ENCODE measurements around the gene COL1A1.

Gene COL1A1

DNA sequence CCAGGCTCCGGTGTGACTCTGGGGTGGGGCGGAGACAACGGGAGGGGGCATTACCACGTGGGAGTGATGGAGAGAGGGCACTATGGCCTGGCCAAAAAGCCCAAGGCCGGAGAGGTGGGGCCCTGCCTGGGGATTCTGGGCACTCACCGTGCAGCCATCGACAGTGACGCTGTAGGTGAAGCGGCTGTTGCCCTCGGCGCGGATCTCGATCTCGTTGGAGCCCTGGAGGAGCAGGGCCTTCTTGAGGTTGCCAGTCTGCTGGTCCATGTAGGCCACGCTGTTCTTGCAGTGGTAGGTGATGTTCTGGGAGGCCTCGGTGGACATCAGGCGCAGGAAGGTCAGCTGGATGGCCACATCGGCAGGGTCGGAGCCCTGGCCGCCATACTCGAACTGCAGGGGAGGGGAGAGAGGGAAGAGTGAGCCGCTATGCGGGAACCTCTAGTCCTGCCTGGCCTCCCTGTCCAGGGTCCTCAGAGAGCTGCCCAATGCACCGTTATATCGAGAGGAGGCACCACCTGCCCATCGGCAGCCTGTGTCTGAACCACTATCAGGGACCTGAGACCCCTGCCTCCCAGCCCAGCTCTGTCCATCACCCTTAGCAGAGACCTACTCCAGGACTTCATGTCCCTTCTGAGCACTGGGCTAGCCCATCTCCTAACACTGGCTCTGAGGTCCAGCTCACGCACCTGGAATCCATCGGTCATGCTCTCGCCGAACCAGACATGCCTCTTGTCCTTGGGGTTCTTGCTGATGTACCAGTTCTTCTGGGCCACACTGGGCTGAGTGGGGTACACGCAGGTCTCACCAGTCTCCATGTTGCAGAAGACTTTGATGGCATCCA, 15.6 kb downstream of the COL1A1 start:
- Histone ChIP-seq H3K36me3 (ENCODE audit: control insufficient read depth, insufficient read depth, low read length) (peaks cover 35% of the 10 kb centered on the region; the same call in 1 of the 2 replicates), H3K27ac (ENCODE audit: low read length) (no peak overlapping the region), H3K4me3 (ENCODE audit: low read length) (no peak overlapping the region), H3K4me1 (ENCODE audit: control insufficient read depth, insufficient read depth, low read length) (peaks cover 1% of the 10 kb centered on the region; the same call in 1 of the 2 replicates), H3K9me3 (ENCODE audit: control insufficient read depth, insufficient read depth, low read length) (no peaks in the 10 kb centered on the region), H3K27me3 (ENCODE audit: control insufficient read depth, insufficient read depth, low read length) (no peaks in the 10 kb centered on the region)
- DNase-seq (ENCODE audit: low read depth, low spot score) = no peak
- no CpG with 5 or more reads among the region's 31 CpGs for WGBS (ENCODE audit: insufficient coverage, insufficient read length)

- WGBS (ENCODE audit: insufficient coverage, insufficient read length) = no CpG with 5 or more reads among the region's 19 CpGs
- no peak overlapping the region for H3K4me3 ChIP-seq (ENCODE audit: low read length)
- no peak for DNase-seq (ENCODE audit: low read depth, low spot score)
These were observed 16.6 kb downstream of the COL1A1 start for GRCh38 chr17:50184611-50185398.

GRCh38 chr17:50184064-50184463, 17.4 kb downstream of the COL1A1 start:
- Histone ChIP-seq H3K9me3 (ENCODE audit: control insufficient read depth, insufficient read depth, low read length) (no peaks in the 10 kb centered on the region), H3K4me3 (ENCODE audit: low read length) (no peak overlapping the region), H3K27me3 (ENCODE audit: control insufficient read depth, insufficient read depth, low read length) (no peaks in the 10 kb centered on the region), H3K36me3 (ENCODE audit: control insufficient read depth, insufficient read depth, low read length) (peaks cover 30% of the 10 kb centered on the region; the same call in 1 of the 2 replicates), H3K27ac (ENCODE audit: low read length) (no peak overlapping the region), H3K4me1 (ENCODE audit: control insufficient read depth, insufficient read depth, low read length) (peaks cover 1% of the 10 kb centered on the region; the same call in 1 of the 2 replicates)
- no peak for DNase-seq (ENCODE audit: low read depth, low spot score)
- no CpG with 5 or more reads among the region's 8 CpGs for WGBS (ENCODE audit: insufficient coverage, insufficient read length)

More at GRCh38 chr17:50184611-50185398, 16.6 kb downstream of the COL1A1 start:
- peaks cover 33% of the 10 kb centered on the region; the same call in 1 of the 2 replicates for H3K36me3 ChIP-seq (ENCODE audit: control insufficient read depth, insufficient read depth, low read length)
- no peak overlapping the region for H3K27ac ChIP-seq (ENCODE audit: low read length)
- H3K27me3 ChIP-seq (ENCODE audit: control insufficient read depth, insufficient read depth, low read length) = no peaks in the 10 kb centered on the region
- H3K9me3 ChIP-seq (ENCODE audit: control insufficient read depth, insufficient read depth, low read length) = no peaks in the 10 kb centered on the region
- peaks cover 1% of the 10 kb centered on the region; the same call in 1 of the 2 replicates for H3K4me1 ChIP-seq (ENCODE audit: control insufficient read depth, insufficient read depth, low read length)

GRCh38 chr17:50183421-50183994, 17.9 kb downstream of the COL1A1 start:
- H3K9me3 ChIP-seq (ENCODE audit: control insufficient read depth, insufficient read depth, low read length) = no peaks in the 10 kb centered on the region
- no peaks in the 10 kb centered on the region for H3K27me3 ChIP-seq (ENCODE audit: control insufficient read depth, insufficient read depth, low read length)
- no peak for DNase-seq (ENCODE audit: low read depth, low spot score)
- no peak overlapping the region for H3K4me3 ChIP-seq (ENCODE audit: low read length)
- no peak overlapping the region for H3K27ac ChIP-seq (ENCODE audit: low read length)
- H3K36me3 ChIP-seq (ENCODE audit: control insufficient read depth, insufficient read depth, low read length) = peaks cover 25% of the 10 kb centered on the region; the same call in 1 of the 2 replicates
- WGBS (ENCODE audit: insufficient coverage, insufficient read length) = 100% methylated on average over 1 of the region's 12 CpGs
- peaks cover 1% of the 10 kb centered on the region; the same call in 1 of the 2 replicates for H3K4me1 ChIP-seq (ENCODE audit: control insufficient read depth, insufficient read depth, low read length)

DNA sequence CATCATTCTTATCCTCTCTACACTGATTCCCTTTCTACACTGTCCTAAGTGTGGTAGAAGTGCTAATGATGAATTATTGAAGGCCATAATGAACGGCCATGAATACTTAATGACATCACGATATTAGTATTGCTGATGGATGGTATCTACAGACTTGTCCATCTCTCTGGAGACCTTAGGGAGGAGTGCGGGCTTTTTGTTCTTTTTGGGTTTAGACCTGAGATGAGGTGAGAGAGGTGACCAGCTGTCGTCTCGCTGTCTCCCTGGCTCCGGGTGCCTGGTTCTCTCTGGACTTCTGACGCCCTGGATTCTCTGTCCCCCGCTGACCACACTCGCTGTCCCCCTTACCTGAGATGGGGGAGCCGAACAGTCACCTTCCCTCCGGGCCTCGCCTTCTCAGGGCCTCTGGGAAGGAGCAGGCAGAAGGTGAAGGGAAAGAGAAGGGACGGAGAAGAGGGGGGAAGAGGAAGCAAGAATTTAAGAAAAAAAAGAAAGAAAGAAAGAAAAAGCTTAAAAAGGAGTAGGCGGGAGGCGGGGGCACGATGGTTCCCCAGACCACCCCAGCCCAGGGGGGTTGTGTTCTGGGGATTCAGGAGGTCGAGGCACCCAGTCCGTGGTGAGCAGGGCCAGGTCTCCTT, 18.5 kb downstream of the COL1A1 start:
- Histone ChIP-seq H3K27me3 (ENCODE audit: control insufficient read depth, insufficient read depth, low read length) (no peaks in the 10 kb centered on the region), H3K36me3 (ENCODE audit: control insufficient read depth, insufficient read depth, low read length) (peaks cover 22% of the 10 kb centered on the region; the same call in 1 of the 2 replicates), H3K4me3 (ENCODE audit: low read length) (no peak overlapping the region), H3K9me3 (ENCODE audit: control insufficient read depth, insufficient read depth, low read length) (no peaks in the 10 kb centered on the region), H3K4me1 (ENCODE audit: control insufficient read depth, insufficient read depth, low read length) (peaks cover 1% of the 10 kb centered on the region; the same call in 1 of the 2 replicates), H3K27ac (ENCODE audit: low read length) (no peak overlapping the region)
- no peak for DNase-seq (ENCODE audit: low read depth, low spot score)
- WGBS (ENCODE audit: insufficient coverage, insufficient read length) = no CpG with 5 or more reads among the region's 18 CpGs

DNA sequence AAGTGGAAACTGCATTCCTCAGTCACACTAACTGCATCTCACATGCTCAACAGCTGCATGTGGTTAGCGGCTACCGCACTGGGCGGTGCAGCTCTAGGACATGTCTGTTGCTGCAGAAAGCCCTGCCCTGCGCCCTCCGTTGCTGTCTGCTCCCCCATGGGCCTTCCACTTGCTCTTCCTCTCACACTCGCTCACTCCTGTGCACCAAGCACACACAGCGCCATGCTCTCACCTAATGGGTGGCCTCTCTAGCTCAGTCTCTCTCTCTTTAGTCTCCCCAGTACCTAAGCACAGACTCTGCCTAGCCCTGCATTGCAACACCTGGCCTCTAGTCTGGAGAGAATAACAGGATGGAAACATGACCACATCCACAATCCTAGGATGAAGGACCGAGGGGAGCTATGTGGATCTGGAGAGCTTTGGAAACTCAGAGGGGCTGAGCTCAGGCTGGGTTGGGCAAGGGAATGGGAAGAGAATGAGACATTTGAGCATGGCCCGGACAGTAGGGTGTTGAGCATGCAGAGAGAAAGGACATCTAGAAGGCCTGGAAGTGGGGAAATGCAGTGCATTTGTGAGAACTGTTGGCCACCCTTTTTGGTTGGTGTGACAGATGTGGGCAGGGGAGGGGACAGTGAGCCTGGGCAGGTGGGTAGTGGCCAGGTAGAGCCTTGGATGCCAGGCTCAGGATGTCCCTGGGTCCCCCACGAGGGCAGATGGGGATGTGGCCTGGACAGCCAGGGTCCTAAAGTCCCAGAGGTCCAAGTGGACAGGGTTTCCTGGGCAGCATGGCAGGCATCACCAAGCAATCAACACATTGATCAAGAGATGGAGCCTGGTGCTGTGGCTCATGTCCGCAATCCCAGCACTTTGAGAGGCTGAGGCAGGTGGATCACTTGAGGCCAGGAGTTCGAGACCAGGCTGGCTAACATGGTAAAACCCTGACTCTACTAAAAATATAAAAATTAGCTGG, 19.6 kb downstream of the COL1A1 start:
- H3K4me1 ChIP-seq (ENCODE audit: control insufficient read depth, insufficient read depth, low read length) = peaks cover 5% of the 10 kb centered on the region; the same call in 1 of the 2 replicates
- no peak overlapping the region for H3K27ac ChIP-seq (ENCODE audit: low read length)
- WGBS (ENCODE audit: insufficient coverage, insufficient read length) = no CpG with 5 or more reads among the region's 12 CpGs
- no peak overlapping the region for H3K4me3 ChIP-seq (ENCODE audit: low read length)
- no peaks in the 10 kb centered on the region for H3K27me3 ChIP-seq (ENCODE audit: control insufficient read depth, insufficient read depth, low read length)
- no peaks in the 10 kb centered on the region for H3K9me3 ChIP-seq (ENCODE audit: control insufficient read depth, insufficient read depth, low read length)
- peaks cover 15% of the 10 kb centered on the region; the same call in 1 of the 2 replicates for H3K36me3 ChIP-seq (ENCODE audit: control insufficient read depth, insufficient read depth, low read length)
- no peak for DNase-seq (ENCODE audit: low read depth, low spot score)

- no CpG with 5 or more reads among the region's 13 CpGs for WGBS (ENCODE audit: insufficient coverage, insufficient read length)
- peaks cover 10% of the 10 kb centered on the region; the same call in 1 of the 2 replicates for H3K36me3 ChIP-seq (ENCODE audit: control insufficient read depth, insufficient read depth, low read length)
- no peaks in the 10 kb centered on the region for H3K27me3 ChIP-seq (ENCODE audit: control insufficient read depth, insufficient read depth, low read length)
- H3K27ac ChIP-seq (ENCODE audit: low read length) = no peak overlapping the region
- H3K9me3 ChIP-seq (ENCODE audit: control insufficient read depth, insufficient read depth, low read length) = no peaks in the 10 kb centered on the region
- DNase-seq (ENCODE audit: low read depth, low spot score) = no peak
- no peak overlapping the region for H3K4me3 ChIP-seq (ENCODE audit: low read length)
- peaks cover 5% of the 10 kb centered on the region; the same call in 1 of the 2 replicates for H3K4me1 ChIP-seq (ENCODE audit: control insufficient read depth, insufficient read depth, low read length)
These were observed 20.3 kb downstream of the COL1A1 start for GRCh38 chr17:50181144-50181543.

DNA sequence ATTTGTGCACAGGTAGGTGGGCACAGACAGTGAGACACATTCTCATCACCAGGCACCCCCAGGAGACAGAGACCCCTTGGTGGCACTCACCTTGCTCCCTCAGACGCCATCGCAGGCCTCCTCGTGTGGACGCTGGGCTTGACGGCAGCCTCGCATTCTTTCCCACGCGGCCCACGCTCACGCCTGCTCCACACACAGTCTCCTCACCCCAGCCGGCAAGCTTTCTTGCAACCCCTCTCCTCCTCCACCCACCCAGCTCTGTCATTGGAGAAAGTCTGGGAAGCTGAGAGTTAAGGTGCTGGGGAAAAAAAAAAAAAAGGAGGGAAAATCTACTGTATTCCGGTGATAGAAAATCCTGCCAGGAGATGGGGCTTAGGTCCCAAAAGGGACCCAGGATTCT, 20.8 kb downstream of the COL1A1 start:
- H3K4me3 ChIP-seq (ENCODE audit: low read length) = no peak overlapping the region
- peaks cover 5% of the 10 kb centered on the region; the same call in 1 of the 2 replicates for H3K4me1 ChIP-seq (ENCODE audit: control insufficient read depth, insufficient read depth, low read length)
- H3K9me3 ChIP-seq (ENCODE audit: control insufficient read depth, insufficient read depth, low read length) = no peaks in the 10 kb centered on the region
- no peaks in the 10 kb centered on the region for H3K27me3 ChIP-seq (ENCODE audit: control insufficient read depth, insufficient read depth, low read length)
- H3K36me3 ChIP-seq (ENCODE audit: control insufficient read depth, insufficient read depth, low read length) = peaks cover 5% of the 10 kb centered on the region; the same call in 1 of the 2 replicates
- DNase-seq (ENCODE audit: low read depth, low spot score) = no peak
- no peak overlapping the region for H3K27ac ChIP-seq (ENCODE audit: low read length)
- WGBS (ENCODE audit: insufficient coverage, insufficient read length) = no CpG with 5 or more reads among the region's 12 CpGs

- no peaks in the 10 kb centered on the region for H3K27me3 ChIP-seq (ENCODE audit: control insufficient read depth, insufficient read depth, low read length)
- DNase-seq (ENCODE audit: low read depth, low spot score) = no peak
- no peak overlapping the region for H3K4me3 ChIP-seq (ENCODE audit: low read length)
- no CpG with 5 or more reads among the region's 4 CpGs for WGBS (ENCODE audit: insufficient coverage, insufficient read length)
- H3K36me3 ChIP-seq (ENCODE audit: control insufficient read depth, insufficient read depth, low read length) = 0 out of 2 replicates have a peak, but pooled peaks cover 2% of the 10 kb centered on the region
- no peaks in the 10 kb centered on the region for H3K9me3 ChIP-seq (ENCODE audit: control insufficient read depth, insufficient read depth, low read length)
- peaks cover 5% of the 10 kb centered on the region; the same call in 1 of the 2 replicates for H3K4me1 ChIP-seq (ENCODE audit: control insufficient read depth, insufficient read depth, low read length)
- H3K27ac ChIP-seq (ENCODE audit: low read length) = no peak overlapping the region
These were observed 21.3 kb downstream of the COL1A1 start for GRCh38 chr17:50180111-50180510.

Measured in iPS DF 6.9 (cell line).